ENCODE data around the gene NUDC.
"Not testable (repeated sequence)": the region's sequence is repeated elsewhere in the genome, so short reads cannot be mapped to it uniquely, and the experiment has no call there.

The NUDC gene

GRCh38 chr1:26911399-26912146 lies 10.0 kb upstream of the NUDC start:
- DNase-seq (ENCODE audit: low read depth), result no peak

GRCh38 chr1:26912147-26912490 lies 9.4 kb upstream of the NUDC start:
- DNase-seq (ENCODE audit: low read depth), result no peak

GRCh38 chr1:26913389-26913753 lies 8.2 kb upstream of the NUDC start:
- DNase-seq (ENCODE audit: low read depth), result no peak

GRCh38 chr1:26913754-26914619 lies 7.6 kb upstream of the NUDC start, which contains the start of gene NR0B2:
Gene NR0B2, minus strand, starts transcription at chr1:26913975. Its CDS starts 35 bp downstream, at chr1:26913940.
- no peak for DNase-seq (ENCODE audit: low read depth)

- no peak for DNase-seq (ENCODE audit: low read depth)
These were observed 6.2 kb upstream of the NUDC start for GRCh38 chr1:26915204-26915842.

GRCh38 chr1:26921126-26921539 lies 410 bp upstream of the NUDC start:
- no peak for DNase-seq (ENCODE audit: low read depth)

GRCh38 chr1:26922431-26922729 lies 837 bp downstream of the NUDC start:
- DNase-seq (ENCODE audit: low read depth), result no peak

GRCh38 chr1:26922901-26923300 lies 1.4 kb downstream of the NUDC start:
- no peak for DNase-seq (ENCODE audit: low read depth)

- no peak for DNase-seq (ENCODE audit: low read depth)
These were observed 2.2 kb downstream of the NUDC start for GRCh38 chr1:26923711-26924110.

- no peak for DNase-seq (ENCODE audit: low read depth)
These were observed 11.0 kb downstream of the NUDC start for GRCh38 chr1:26932531-26932930.

- no peak for DNase-seq (ENCODE audit: low read depth)
These were observed 15.3 kb downstream of the NUDC start for GRCh38 chr1:26936823-26937222.

GRCh38 chr1:26938004-26938658 lies 16.6 kb downstream of the NUDC start:
- no peak for DNase-seq (ENCODE audit: low read depth)

GRCh38 chr1:26938659-26939025 lies 17.1 kb downstream of the NUDC start:
- no peak for DNase-seq (ENCODE audit: low read depth)

- no peak for DNase-seq (ENCODE audit: low read depth)
These were observed 19.8 kb downstream of the NUDC start for GRCh38 chr1:26941311-26941710.

- DNase-seq (ENCODE audit: low read depth), result no peak
These were observed 21.1 kb downstream of the NUDC start for GRCh38 chr1:26942656-26943055.

GRCh38 chr1:26945138-26945537 lies 23.6 kb downstream of the NUDC start:
- DNase-seq (ENCODE audit: low read depth), result no peak

- no peak for DNase-seq (ENCODE audit: low read depth)
These were observed 24.2 kb downstream of the NUDC start for GRCh38 chr1:26945728-26946127.

- DNase-seq (ENCODE audit: low read depth), result no peak
These were observed 24.7 kb downstream of the NUDC start for GRCh38 chr1:26946270-26946669.

- not testable (repeated sequence) for DNase-seq (ENCODE audit: low read depth)
These were observed 27.1 kb downstream of the NUDC start for GRCh38 chr1:26948725-26949057.

- no peak for DNase-seq (ENCODE audit: low read depth)
These were observed 27.9 kb downstream of the NUDC start for GRCh38 chr1:26949266-26949925.

GRCh38 chr1:26949926-26950319 lies 28.4 kb downstream of the NUDC start:
- no peak for DNase-seq (ENCODE audit: low read depth)

GRCh38 chr1:26950602-26951001 lies 29.1 kb downstream of the NUDC start:
- no peak for DNase-seq (ENCODE audit: low read depth)

Data from stimulated activated CD8-positive, alpha-beta memory T cell treated with anti-CD3 and anti-CD28 coated beads, Interleukin-12 subunit alpha, Interleukin-12 subunit beta, amount 100 ng/mL, for 4 hours (primary cell).